HG02759 (cell line): Measurements from ENCODE around the gene PRRG4.
"Not testable (repeated sequence)": the region's sequence is repeated elsewhere in the genome, so short reads cannot be mapped to it uniquely, and the experiment has no call there.

Experiments used
- ATAC-seq: cut with Tn5 transposase; IDR thresholded peaks from one replicate; pipeline ENCODE4 v1.9.1; 2021; ENCODE audit warnings: mild to moderate bottlenecking, moderate library complexity; ENCODE audit not compliant: unreplicated experiment

The PRRG4 gene

GRCh38 chr11:32829157-32829679, 509 bp upstream of the PRRG4 start:
- ATAC-seq = peak; percentile 42

GRCh38 chr11:32830413-32830738, 649 bp downstream of the PRRG4 start:
- peak; percentile 12 for ATAC-seq

GRCh38 chr11:32830796-32831195, 1.1 kb downstream of the PRRG4 start:
- ATAC-seq = no peak

- no peak for ATAC-seq
These were observed 1.5 kb downstream of the PRRG4 start for GRCh38 chr11:32831221-32831620.

GRCh38 chr11:32833921-32834320, 4.2 kb downstream of the PRRG4 start:
- ATAC-seq = no peak

GRCh38 chr11:32836946-32837345, 7.2 kb downstream of the PRRG4 start:
- no peak for ATAC-seq

GRCh38 chr11:32838505-32839274, 9.0 kb downstream of the PRRG4 start:
- no peak for ATAC-seq

- no peak for ATAC-seq
These were observed 9.6 kb downstream of the PRRG4 start for GRCh38 chr11:32839308-32839707.

GRCh38 chr11:32840587-32840986, 10.9 kb downstream of the PRRG4 start:
- ATAC-seq = no peak

GRCh38 chr11:32843544-32843943, 13.8 kb downstream of the PRRG4 start:
- ATAC-seq = no peak

GRCh38 chr11:32847511-32847910, 17.8 kb downstream of the PRRG4 start:
- ATAC-seq = no peak

- ATAC-seq = no peak
These were observed 20.0 kb downstream of the PRRG4 start for GRCh38 chr11:32849761-32850160.

- no peak for ATAC-seq
These were observed 21.5 kb downstream of the PRRG4 start for GRCh38 chr11:32851251-32851650.

GRCh38 chr11:32852207-32852606, 22.5 kb downstream of the PRRG4 start:
- no peak for ATAC-seq

- ATAC-seq = no peak
These were observed 25.9 kb downstream of the PRRG4 start for GRCh38 chr11:32855601-32856000.

GRCh38 chr11:32858731-32859130, 29.0 kb downstream of the PRRG4 start:
- ATAC-seq = no peak

- no peak for ATAC-seq
These were observed 32.3 kb downstream of the PRRG4 start for GRCh38 chr11:32861850-32862577.

GRCh38 chr11:32864555-32864954, 34.8 kb downstream of the PRRG4 start:
- ATAC-seq = no peak

GRCh38 chr11:32868752-32869151, 39.0 kb downstream of the PRRG4 start:
- ATAC-seq = not testable (repeated sequence)

GRCh38 chr11:32870676-32871075, 40.9 kb downstream of the PRRG4 start:
- no peak for ATAC-seq

- ATAC-seq = no peak
These were observed 44.4 kb downstream of the PRRG4 start for GRCh38 chr11:32874132-32874531.

GRCh38 chr11:32881286-32881685, 51.6 kb downstream of the PRRG4 start:
- no peak for ATAC-seq
